Thyroid gland (tissue), 4 donors: ENCODE measurements around the gene ZNF296. TPM values are rescaled to one million over a fixed set of nuclear protein-coding genes. Genes with fewer than 3 reads are reported as not detected.

Experiments used
- DNase-seq, 2 donors: peaks; one replicate each; pipeline ENCODE4 v3.0.0-alpha.2; 2019
- H3K27ac ChIP-seq, 3 donors: fragments of 200-600 bp; sonication (generic); 1 replicate in 2 of 3; 2 replicates in 1 of 3; pipeline ENCODE4 v1.5.1; 2016 to 2019; ENCODE audit warnings: mild to moderate bottlenecking in 1 of 3, moderate library complexity in 1 of 3
- H3K27me3 ChIP-seq: fragments of 200-600 bp; sonication (generic); one replicate; pipeline ENCODE4 v1.5.1; 2019
- H3K36me3 ChIP-seq, 2 donors: fragments of 200-600 bp; sonication (generic); one replicate each; pipeline ENCODE4 v1.5.1; 2016 to 2019
- H3K4me1 ChIP-seq, 2 donors: fragments of 200-600 bp; sonication (generic); one replicate each; pipeline ENCODE4 v1.5.1; 2017 to 2019
- H3K4me3 ChIP-seq, 3 donors: fragments of 200-600 bp; sonication (generic); replicated peaks in 1 of 3; 1 replicate in 2 of 3; 2 replicates in 1 of 3; pipeline ENCODE4 v1.5.1; 2016; ENCODE audit warnings: mild to moderate bottlenecking in 1 of 3
- H3K9me3 ChIP-seq: fragments of 200-600 bp; sonication (generic); one replicate; pipeline ENCODE4 v1.5.1; 2017
- CTCF ChIP-seq, 6 experiments: fragments of 200-600 bp in 3 of 6; fragments of 450-650 bp in 3 of 6; sonication (generic) in 3 of 6; IDR thresholded peaks; one replicate each; pipeline ENCODE4 v1.5.1; 2016 to 2019; ENCODE audit warnings: antibody characterized with exemption in 6 of 6, mild to moderate bottlenecking in 2 of 6, inconsistent platforms in 1 of 6, moderate library complexity in 1 of 6
- POLR2A ChIP-seq, 2 donors: fragments of 450-650 bp; IDR thresholded peaks; one replicate each; pipeline ENCODE4 v1.6.1; 2017; ENCODE audit warnings: antibody characterized with exemption in 2 of 2, mild to moderate bottlenecking in 2 of 2, moderate library complexity in 1 of 2
- WGBS, 2 donors: methylation state at CpG; one replicate each; pipeline ENCODE4 v1.1.5; 2017; 5-methylcytosine and 5-hydroxymethylcytosine counted together
- intact Hi-C: fragments of 100-400 bp; cut with DNase I; formaldehyde crosslinking; loops from one replicate; pipeline ENCODE4 v1.15.1; 2023
- total RNA-seq, 4 donors: library from RNA; depleted of rRNA; stranded (reverse); fragments of >200 nt; gene quantifications; one replicate each; pipeline ENCODE4 v1.2.3, GENCODE V29; 2016

Gene ZNF296
- total RNA-seq, 4 donors from 2014 or later: 0.34 to 2.1 (median 0.78) TPM; not detected in 1

- H3K27me3 ChIP-seq: no peaks in the 10 kb centered on the region
- H3K36me3 ChIP-seq: peaks cover 36 to 40% of the 10 kb centered on the region in 2 donors
- no peak for DNase-seq
- H3K9me3 ChIP-seq: no peaks in the 10 kb centered on the region
- H3K4me1 ChIP-seq: peaks cover 5 to 18% of the 10 kb centered on the region in 2 donors
- 77 to 95% methylated on average over 10 of the region's 34 CpGs for WGBS, 2 donors
- no peak overlapping the region for H3K4me3 ChIP-seq
- no peak for TF ChIP-seq POLR2A (IDR thresholded peaks at IDR 0.05)
- TF ChIP-seq CTCF (IDR thresholded peaks at IDR 0.05): no peak
- no peak overlapping the region for H3K27ac ChIP-seq
- intact Hi-C loops: no loop called here
Observed at GRCh38 chr19:45071969-45072790, 4.1 kb downstream of the ZNF296 start.

- Histone ChIP-seq H3K27me3 (no peaks in the 10 kb centered on the region), H3K36me3 (peaks cover 40 to 47% of the 10 kb centered on the region in 2 donors), H3K27ac (no peak overlapping the region), H3K9me3 (no peaks in the 10 kb centered on the region), H3K4me1 (peaks cover 2 to 14% of the 10 kb centered on the region in 2 donors), H3K4me3 (no peak overlapping the region)
- no peak for DNase-seq
- TF ChIP-seq CTCF (IDR thresholded peaks at IDR 0.05) (no peak), POLR2A (IDR thresholded peaks at IDR 0.05) (no peak)
- WGBS, 2 donors: 89 to 95% methylated on average over 15 to 25 of the region's 25 CpGs
- intact Hi-C loops: no loop called here
Observed at GRCh38 chr19:45071545-45071938, 4.7 kb downstream of the ZNF296 start.

GRCh38 chr19:45070861-45071544 lies 5.3 kb downstream of the ZNF296 start:
- WGBS, 2 donors: 91% methylated on average over 10 to 19 of the region's 19 CpGs
- Histone ChIP-seq H3K4me1 (peaks cover 0 to 9% of the 10 kb centered on the region in 2 donors), H3K36me3 (peaks cover 41 to 47% of the 10 kb centered on the region in 2 donors), H3K4me3 (no peak overlapping the region), H3K27ac (no peak overlapping the region), H3K9me3 (no peaks in the 10 kb centered on the region), H3K27me3 (no peaks in the 10 kb centered on the region)
- intact Hi-C loops: no loop called here
- TF ChIP-seq POLR2A (IDR thresholded peaks at IDR 0.05): no peak
- TF ChIP-seq CTCF (IDR thresholded peaks at IDR 0.05): no peak
- no peak for DNase-seq

- Histone ChIP-seq H3K9me3 (no peaks in the 10 kb centered on the region), H3K36me3 (peaks cover 46 to 51% of the 10 kb centered on the region in 2 donors), H3K4me3 (no peak overlapping the region), H3K27ac (no peak overlapping the region), H3K27me3 (no peaks in the 10 kb centered on the region), H3K4me1 (peaks cover 0 to 4% of the 10 kb centered on the region in 2 donors)
- WGBS, 2 donors: 88 to 92% methylated on average over 4 to 6 of the region's 6 CpGs
- TF ChIP-seq POLR2A (IDR thresholded peaks at IDR 0.05) (no peak), CTCF (IDR thresholded peaks at IDR 0.05) (no peak)
- intact Hi-C loops: no loop called here
- DNase-seq: no peak
Observed at GRCh38 chr19:45070214-45070613, 6.1 kb downstream of the ZNF296 start.

GRCh38 chr19:45069056-45069455 lies 7.2 kb downstream of the ZNF296 start:
- Histone ChIP-seq H3K27ac (no peak overlapping the region), H3K9me3 (no peaks in the 10 kb centered on the region), H3K4me1 (no peaks in the 10 kb centered on the region), H3K4me3 (no peak overlapping the region), H3K36me3 (peaks cover 58 to 63% of the 10 kb centered on the region in 2 donors), H3K27me3 (no peaks in the 10 kb centered on the region)
- TF ChIP-seq CTCF (IDR thresholded peaks at IDR 0.05): no peak
- no peak for TF ChIP-seq POLR2A (IDR thresholded peaks at IDR 0.05)
- intact Hi-C loops: no loop called here
- DNase-seq: no peak
- 80 to 86% methylated on average over 13 of the region's 13 CpGs for WGBS, 2 donors
